Mesendoderm (in vitro differentiated cells): ENCODE measurements around the gene WHAMM.

Source experiments
- DNase-seq: peaks from one replicate; pipeline ENCODE4 v3.0.0; 2013
- H2AK5ac ChIP-seq: 2 replicates; pipeline ENCODE4 v1.6.1; 2013; ENCODE audit warnings: low read length, inconsistent platforms
- H2BK120ac ChIP-seq: 2 replicates; pipeline ENCODE4 v1.6.1; 2013; ENCODE audit warnings: low read depth, mild to moderate bottlenecking, low read length, moderate library complexity, mixed read lengths
- H2BK15ac ChIP-seq: replicated peaks from 2 replicates; pipeline ENCODE4 v1.6.1; 2013; ENCODE audit warnings: low read depth, mild to moderate bottlenecking, moderate library complexity
- H2BK5ac ChIP-seq: 2 replicates; pipeline ENCODE4 v1.6.1; 2013; ENCODE audit warnings: low read length, inconsistent platforms
- H3K18ac ChIP-seq: 2 replicates; pipeline ENCODE4 v1.6.1; 2013; ENCODE audit warnings: mild to moderate bottlenecking, low read length, mixed read lengths
- H3K23ac ChIP-seq: one replicate; pipeline ENCODE4 v1.6.1; 2013; ENCODE audit warnings: low read length
- H3K27ac ChIP-seq: 2 replicates; pipeline ENCODE4 v1.5.1; 2013; ENCODE audit warnings: low read depth, mild to moderate bottlenecking, inconsistent platforms, low read length, moderate library complexity
- H3K27me3 ChIP-seq: 2 replicates; pipeline ENCODE4 v1.6.1; 2013; ENCODE audit warnings: low read length, control low read depth, mild to moderate bottlenecking, inconsistent platforms; ENCODE audit not compliant: insufficient read depth, poor library complexity
- H3K36me3 ChIP-seq: 2 replicates; pipeline ENCODE4 v1.6.1; 2013; ENCODE audit warnings: low read length, inconsistent platforms; ENCODE audit not compliant: control insufficient read depth, insufficient read depth
- H3K4ac ChIP-seq: one replicate; pipeline ENCODE4 v1.6.1; 2013; ENCODE audit warnings: low read depth, mild to moderate bottlenecking, low read length, moderate library complexity
- H3K4me1 ChIP-seq: 2 replicates; pipeline ENCODE4 v1.6.1; 2013; ENCODE audit warnings: low read depth, low read length, inconsistent platforms; ENCODE audit not compliant: control insufficient read depth
- H3K4me2 ChIP-seq: 2 replicates; pipeline ENCODE4 v1.6.1; 2013; ENCODE audit warnings: low read length
- H3K4me3 ChIP-seq: 2 replicates; pipeline ENCODE4 v1.5.1; 2013; ENCODE audit warnings: mild to moderate bottlenecking, low read length
- H3K56ac ChIP-seq: one replicate; pipeline ENCODE4 v1.6.1; 2013; ENCODE audit warnings: low read length
- H3K79me1 ChIP-seq: 2 replicates; pipeline ENCODE4 v1.6.1; 2013; ENCODE audit warnings: low read length, inconsistent platforms
- H3K79me2 ChIP-seq: 2 replicates; pipeline ENCODE4 v1.6.1; 2013; ENCODE audit warnings: mild to moderate bottlenecking, low read length; ENCODE audit not compliant: control insufficient read depth, insufficient read depth
- H3K9ac ChIP-seq: 2 replicates; pipeline ENCODE4 v1.6.1; 2013; ENCODE audit warnings: low read length, inconsistent platforms
- H4K5ac ChIP-seq: one replicate; pipeline ENCODE4 v1.6.1; 2013; ENCODE audit warnings: low read length
- H4K8ac ChIP-seq: one replicate; pipeline ENCODE4 v1.6.1; 2013; ENCODE audit warnings: low read depth, mild to moderate bottlenecking, control low read depth, low read length, moderate library complexity
- WGBS: extraction: QIAGEN DNeasy Blood & Tissue Kit; methylation state at CpG from one replicate; pipeline ENCODE4 v1.1.7; 2013; ENCODE audit warnings: low lambda C conversion rate, missing lambda C conversion rate; ENCODE audit not compliant: insufficient coverage; ENCODE audit errors: extremely low coverage; 5-methylcytosine and 5-hydroxymethylcytosine counted together

Gene WHAMM

GRCh38 chr15:82850731-82851130 lies 41.3 kb downstream of the WHAMM start:
- Histone ChIP-seq H4K8ac (no peak overlapping the region), H3K27ac (no peak overlapping the region), H3K9ac (no peak overlapping the region), H3K36me3 (no peaks in the 10 kb centered on the region), H3K4me3 (no peak overlapping the region), H3K4ac (no peak overlapping the region), H2BK15ac (no peak overlapping the region), H3K4me2 (no peak overlapping the region), H3K79me1 (no peaks in the 10 kb centered on the region), H3K27me3 (no peaks in the 10 kb centered on the region), H2BK5ac (no peak overlapping the region), H3K79me2 (no peaks in the 10 kb centered on the region), H2BK120ac (no peak overlapping the region), H3K56ac (no peak overlapping the region), H3K18ac (no peak overlapping the region), H3K23ac (no peak overlapping the region), H4K5ac (no peak overlapping the region), H2AK5ac (no peak overlapping the region), H3K4me1 (peaks cover 4% of the 10 kb centered on the region)
- WGBS: no CpG with 5 or more reads among the region's 7 CpGs
- no peak for DNase-seq

- H3K27ac ChIP-seq: no peak overlapping the region
- no peak overlapping the region for H2AK5ac ChIP-seq
- H3K4ac ChIP-seq: no peak overlapping the region
- no peak overlapping the region for H3K9ac ChIP-seq
- no peak overlapping the region for H3K23ac ChIP-seq
- WGBS: no CpG with 5 or more reads among the region's 14 CpGs
- no peak overlapping the region for H2BK120ac ChIP-seq
- no peaks in the 10 kb centered on the region for H3K79me2 ChIP-seq
- H3K36me3 ChIP-seq: no peaks in the 10 kb centered on the region
- H3K27me3 ChIP-seq: no peaks in the 10 kb centered on the region
- no peak overlapping the region for H4K8ac ChIP-seq
- DNase-seq: no peak
- no peak overlapping the region for H3K4me3 ChIP-seq
- H3K56ac ChIP-seq: no peak overlapping the region
- no peaks in the 10 kb centered on the region for H3K79me1 ChIP-seq
- no peak overlapping the region for H3K4me2 ChIP-seq
- H3K4me1 ChIP-seq: peaks cover 4% of the 10 kb centered on the region
- no peak overlapping the region for H4K5ac ChIP-seq
- H2BK15ac ChIP-seq: no peak overlapping the region
- H2BK5ac ChIP-seq: no peak overlapping the region
- H3K18ac ChIP-seq: no peak overlapping the region
These were observed 42.0 kb downstream of the WHAMM start for GRCh38 chr15:82851306-82851850.

GRCh38 chr15:82851981-82852511 lies 42.6 kb downstream of the WHAMM start:
- Histone ChIP-seq H4K5ac (no peak overlapping the region), H3K9ac (no peak overlapping the region), H3K79me2 (no peaks in the 10 kb centered on the region), H3K23ac (no peak overlapping the region), H3K4me3 (no peak overlapping the region), H2BK15ac (no peak overlapping the region), H2BK5ac (no peak overlapping the region), H3K36me3 (no peaks in the 10 kb centered on the region), H3K27ac (no peak overlapping the region), H3K18ac (no peak overlapping the region), H3K27me3 (no peaks in the 10 kb centered on the region), H4K8ac (no peak overlapping the region), H3K4me2 (no peak overlapping the region), H2BK120ac (no peak overlapping the region), H3K4me1 (peaks cover 4% of the 10 kb centered on the region), H3K56ac (no peak overlapping the region), H3K79me1 (no peaks in the 10 kb centered on the region), H2AK5ac (no peak overlapping the region), H3K4ac (no peak overlapping the region)
- no CpG with 5 or more reads among the region's 9 CpGs for WGBS
- no peak for DNase-seq

GRCh38 chr15:82852941-82853561 lies 43.6 kb downstream of the WHAMM start:
- H3K79me2 ChIP-seq: no peaks in the 10 kb centered on the region
- H3K4me2 ChIP-seq: no peak overlapping the region
- H3K56ac ChIP-seq: no peak overlapping the region
- H4K8ac ChIP-seq: no peak overlapping the region
- no peak overlapping the region for H2BK5ac ChIP-seq
- no peak overlapping the region for H4K5ac ChIP-seq
- no peak overlapping the region for H3K23ac ChIP-seq
- WGBS: no CpG with 5 or more reads among the region's 16 CpGs
- H3K4me1 ChIP-seq: peaks cover 4% of the 10 kb centered on the region
- H3K27me3 ChIP-seq: no peaks in the 10 kb centered on the region
- H2BK120ac ChIP-seq: no peak overlapping the region
- H3K4ac ChIP-seq: no peak overlapping the region
- no peak for DNase-seq
- no peaks in the 10 kb centered on the region for H3K36me3 ChIP-seq
- H3K9ac ChIP-seq: no peak overlapping the region
- no peak overlapping the region for H2BK15ac ChIP-seq
- H2AK5ac ChIP-seq: no peak overlapping the region
- H3K18ac ChIP-seq: no peak overlapping the region
- no peaks in the 10 kb centered on the region for H3K79me1 ChIP-seq
- H3K4me3 ChIP-seq: no peak overlapping the region
- no peak overlapping the region for H3K27ac ChIP-seq

- Histone ChIP-seq H4K5ac (no peak overlapping the region), H3K4me1 (peaks cover 4% of the 10 kb centered on the region), H3K27me3 (no peaks in the 10 kb centered on the region), H3K36me3 (no peaks in the 10 kb centered on the region), H3K4me3 (no peak overlapping the region), H3K79me1 (no peaks in the 10 kb centered on the region), H2BK5ac (no peak overlapping the region), H3K56ac (no peak overlapping the region), H3K79me2 (no peaks in the 10 kb centered on the region), H2BK120ac (no peak overlapping the region), H3K4me2 (no peak overlapping the region), H2BK15ac (no peak overlapping the region), H3K4ac (no peak overlapping the region), H4K8ac (no peak overlapping the region), H2AK5ac (no peak overlapping the region), H3K23ac (no peak overlapping the region), H3K9ac (no peak overlapping the region), H3K18ac (no peak overlapping the region), H3K27ac (no peak overlapping the region)
- no CpG with 5 or more reads among the region's 21 CpGs for WGBS
- no peak for DNase-seq
These were observed 45.1 kb downstream of the WHAMM start for GRCh38 chr15:82854554-82854953.
